Stimulated activated CD8-positive, alpha-beta memory T cell treated with anti-CD3 and anti-CD28 coated beads, Interleukin-4, amount 100 ng/mL, for 48 hours (primary cell): ENCODE measurements around the gene SRCIN1.

ENCODE experiments used
- DNase-seq: peaks from one replicate; pipeline ENCODE4 v3.0.0-alpha.2; 2020

Gene SRCIN1

GRCh38 chr17:38597375-38597774, 8.4 kb downstream of the SRCIN1 start:
- no peak for DNase-seq

- no peak for DNase-seq
Observed at GRCh38 chr17:38596651-38597050, 9.1 kb downstream of the SRCIN1 start.

GRCh38 chr17:38595892-38596291, 9.9 kb downstream of the SRCIN1 start:
- no peak for DNase-seq

GRCh38 chr17:38594152-38594551, 11.6 kb downstream of the SRCIN1 start:
- DNase-seq = no peak

GRCh38 chr17:38592487-38592886, 13.3 kb downstream of the SRCIN1 start:
- no peak for DNase-seq

- no peak for DNase-seq
Observed at GRCh38 chr17:38591759-38592241, 14.0 kb downstream of the SRCIN1 start.

- DNase-seq = no peak
Observed at GRCh38 chr17:38590988-38591758, 14.6 kb downstream of the SRCIN1 start.

- no peak for DNase-seq
Observed at GRCh38 chr17:38589462-38590114, 16.2 kb downstream of the SRCIN1 start.

- DNase-seq = no peak
Observed at GRCh38 chr17:38588788-38589174, 17.0 kb downstream of the SRCIN1 start.

- DNase-seq = no peak
Observed at GRCh38 chr17:38587947-38588787, 17.6 kb downstream of the SRCIN1 start.

GRCh38 chr17:38587203-38587602, 18.5 kb downstream of the SRCIN1 start:
- DNase-seq = no peak

- DNase-seq = no peak
Observed at GRCh38 chr17:38586788-38587187, 19.0 kb downstream of the SRCIN1 start.

GRCh38 chr17:38585918-38586529, 19.7 kb downstream of the SRCIN1 start:
- no peak for DNase-seq

- no peak for DNase-seq
Observed at GRCh38 chr17:38585056-38585917, 20.5 kb downstream of the SRCIN1 start.

- peak; percentile 77 for DNase-seq
Observed at GRCh38 chr17:38584350-38584925, 21.3 kb downstream of the SRCIN1 start.

GRCh38 chr17:38583828-38584349, 21.9 kb downstream of the SRCIN1 start:
- no peak for DNase-seq

- no peak for DNase-seq
Observed at GRCh38 chr17:38583176-38583575, 22.6 kb downstream of the SRCIN1 start.

GRCh38 chr17:38582069-38582468, 23.7 kb downstream of the SRCIN1 start:
- no peak for DNase-seq

GRCh38 chr17:38579934-38580333, 25.8 kb downstream of the SRCIN1 start:
- DNase-seq = peak; percentile 57

GRCh38 chr17:38579083-38579480, 26.7 kb downstream of the SRCIN1 start:
- no peak for DNase-seq
